Parietal lobe (tissue), 2 donors: ENCODE data around the gene CACTIN. TPM values are rescaled to one million over a fixed set of nuclear protein-coding genes. Genes with fewer than 3 reads are reported as not detected.

Experiments
- small RNA-seq: library from RNA; depleted of rRNA; stranded (forward); fragments of <200 nt; gene quantifications from one replicate; pipeline ENCODE3, GENCODE V24; 2014; ENCODE audit warnings: low replicate concordance
- total RNA-seq: library from RNA; depleted of rRNA; stranded (reverse); fragments of >200 nt; gene quantifications from one replicate; pipeline ENCODE4 v1.2.3, GENCODE V29; 2014

The CACTIN gene
- 26.6 TPM for total RNA-seq

DNA sequence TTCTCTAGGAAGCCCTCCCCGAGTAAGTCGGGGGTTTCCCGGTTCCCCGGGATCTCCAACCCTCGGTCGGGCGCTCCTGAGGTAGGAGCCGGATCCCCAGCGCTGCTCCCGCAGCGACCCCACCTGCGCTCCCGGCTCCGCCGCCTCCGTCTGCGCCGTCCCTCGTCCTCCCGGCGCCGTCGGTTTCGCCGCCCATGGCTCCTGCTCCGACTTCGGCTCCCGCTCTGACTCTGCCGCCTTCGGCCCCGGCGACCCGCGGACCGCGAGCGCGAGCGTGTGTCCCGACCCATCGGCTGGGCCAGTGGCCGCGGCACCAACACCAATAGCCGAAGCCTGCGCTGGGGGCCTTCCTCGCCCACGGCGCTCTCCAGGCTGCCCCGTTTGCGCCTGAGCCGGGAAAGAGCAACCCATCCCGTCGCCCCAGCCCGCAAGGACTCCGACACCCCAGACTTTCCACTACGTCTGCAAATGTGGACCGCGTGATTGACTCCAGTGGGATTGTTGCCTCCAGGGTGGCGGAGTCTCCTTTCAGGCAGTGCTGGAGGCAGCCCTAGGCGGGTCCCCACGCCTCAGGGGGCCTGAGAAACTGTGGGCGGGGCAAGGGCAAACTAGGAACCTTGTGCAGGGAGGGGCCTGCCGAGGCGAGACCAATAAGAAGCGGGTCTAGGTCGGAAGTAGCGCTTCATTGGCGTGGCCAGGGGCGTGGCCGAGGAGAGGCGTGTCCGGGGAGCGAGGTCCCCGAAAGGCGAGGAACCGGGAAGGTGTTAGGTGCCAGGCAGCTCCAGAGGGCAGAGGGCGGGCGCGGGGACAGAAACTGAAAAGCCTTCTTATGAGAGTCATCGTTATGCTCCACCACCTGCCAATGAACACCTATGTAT, at the start of gene CACTIN:
Gene CACTIN (minus strand): TSS at position 318 of the 878 bp plus-strand sequence. CDS start 28 bp downstream, at position 290.

GRCh38 chr19:3606690-3607289, 19.8 kb downstream of the CACTIN start, which contains the start of gene TBXA2R:
Gene TBXA2R (minus strand): TSS chr19:3606875. CDS start chr19:3600634, 6,241 bp downstream.

GRCh38 chr19:3585301-3586126, 41.1 kb downstream of the CACTIN start, which contains the start of gene GIPC3:
Gene GIPC3 (plus strand): TSS chr19:3585478. CDS start chr19:3585598, 120 bp downstream.

GRCh38 chr19:3572855-3573161, 53.8 kb downstream of the CACTIN start, which contains the start of gene HMG20B:
Gene HMG20B (plus strand): TSS chr19:3572944. CDS start chr19:3573310, 366 bp downstream.

Small RNA genes lying within 50 kb of the gene (small RNA-seq; reads per million reads assigned to genes)
- not detected for gene AC005786.1

Other genes starting within 250 kb of the CACTIN start
- not detected for gene SMIM24, start 146.3 kb downstream of the CACTIN start, total RNA-seq
- gene SMIM44, start 143.3 kb downstream of the CACTIN start, total RNA-seq = not detected
- 9.1 TPM for gene DOHH, start 126.1 kb downstream of the CACTIN start, total RNA-seq
- 62.0 TPM for gene FZR1, start 120.5 kb downstream of the CACTIN start, total RNA-seq
- gene TEKTIP1, start 87.6 kb downstream of the CACTIN start, total RNA-seq = not detected
- 42.9 TPM for gene MFSD12, start 69.2 kb downstream of the CACTIN start, total RNA-seq
- gene HMG20B, start 53.8 kb downstream of the CACTIN start, total RNA-seq = 11.0 TPM
- under 0.01 TPM for gene GIPC3, start 41.3 kb downstream of the CACTIN start, total RNA-seq
- gene TBXA2R, start 19.9 kb downstream of the CACTIN start, total RNA-seq = 0.63 TPM
- 32.9 TPM for gene PIP5K1C, start 73.7 kb upstream of the CACTIN start, total RNA-seq
- gene TJP3, start 81.6 kb upstream of the CACTIN start, total RNA-seq = not detected
- gene APBA3, start 134.9 kb upstream of the CACTIN start, total RNA-seq = 25.4 TPM
- 14.7 TPM for gene MRPL54, start 135.9 kb upstream of the CACTIN start, total RNA-seq
- gene RAX2, start 145.4 kb upstream of the CACTIN start, total RNA-seq = not detected
- gene MATK, start 159.6 kb upstream of the CACTIN start, total RNA-seq = 19.7 TPM
- 15.0 TPM for gene ZFR2, start 242.2 kb upstream of the CACTIN start, total RNA-seq